Right kidney (tissue), 1 donor: ENCODE results near the gene RCCD1.

Experiments
- DNase-seq: peaks from one replicate; pipeline ENCODE4 v3.0.0-alpha.2; 2016

RCCD1 gene

GRCh38 chr15:90942354-90943120 lies 12.1 kb upstream of the RCCD1 start:
- no peak for DNase-seq

GRCh38 chr15:90945091-90945490 lies 9.6 kb upstream of the RCCD1 start:
- DNase-seq: no peak

GRCh38 chr15:90946538-90946937 lies 8.1 kb upstream of the RCCD1 start:
- DNase-seq: no peak

GRCh38 chr15:90946941-90947576 lies 7.6 kb upstream of the RCCD1 start:
- DNase-seq: no peak

DNA sequence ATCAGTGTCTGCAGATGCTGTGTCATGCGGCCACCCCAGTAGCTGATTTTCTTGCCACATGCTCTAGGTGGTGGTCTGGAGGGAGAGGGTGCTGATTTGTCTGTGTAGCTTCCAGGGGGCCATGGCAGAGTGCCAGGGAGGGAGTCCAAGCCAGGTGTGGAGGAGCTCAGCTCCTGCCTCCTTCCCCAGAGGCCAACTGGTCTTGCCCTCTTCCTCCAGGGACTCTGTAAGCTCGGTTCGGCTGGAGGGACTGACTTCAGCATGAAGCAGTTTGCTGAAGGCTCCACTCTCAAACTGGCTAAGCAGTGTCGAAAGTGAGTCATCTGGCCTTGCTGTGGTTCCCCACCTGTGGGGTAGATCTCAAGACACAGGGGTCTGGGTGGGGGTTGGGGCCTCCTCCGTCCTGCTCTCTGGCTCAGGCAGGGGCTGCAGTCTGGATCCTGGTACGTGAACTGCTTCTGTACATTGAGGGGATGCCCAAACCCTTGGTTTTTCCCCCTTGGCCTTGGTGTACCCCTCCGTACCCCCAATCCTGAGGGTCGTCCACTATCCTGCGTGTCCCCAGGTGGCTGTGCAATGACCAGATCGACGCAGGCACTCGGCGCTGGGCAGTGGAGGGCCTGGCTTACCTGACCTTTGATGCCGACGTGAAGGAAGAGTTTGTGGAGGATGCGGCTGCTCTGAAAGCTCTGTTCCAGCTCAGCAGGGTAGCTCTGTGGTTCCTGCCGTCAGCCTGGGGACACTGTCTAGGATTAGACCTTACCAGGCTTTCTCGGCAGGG lies 6.9 kb upstream of the RCCD1 start:
- no peak for DNase-seq

DNA sequence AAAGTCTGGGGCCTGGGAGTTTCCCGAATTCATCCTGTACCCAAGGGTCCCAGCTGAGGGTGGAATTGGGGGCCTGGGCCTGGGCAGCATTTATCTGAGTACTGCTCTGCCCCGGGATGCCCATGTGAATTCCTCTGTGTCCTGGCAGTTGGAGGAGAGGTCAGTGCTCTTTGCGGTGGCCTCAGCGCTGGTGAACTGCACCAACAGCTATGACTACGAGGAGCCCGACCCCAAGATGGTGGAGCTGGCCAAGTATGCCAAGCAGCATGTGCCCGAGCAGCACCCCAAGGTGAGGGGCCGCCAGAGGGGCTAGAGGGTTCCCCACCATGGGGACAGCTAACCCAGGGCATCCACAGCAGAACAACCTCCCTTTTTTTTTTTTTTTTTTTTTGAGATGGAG lies 6.2 kb upstream of the RCCD1 start:
- DNase-seq: no peak

DNA sequence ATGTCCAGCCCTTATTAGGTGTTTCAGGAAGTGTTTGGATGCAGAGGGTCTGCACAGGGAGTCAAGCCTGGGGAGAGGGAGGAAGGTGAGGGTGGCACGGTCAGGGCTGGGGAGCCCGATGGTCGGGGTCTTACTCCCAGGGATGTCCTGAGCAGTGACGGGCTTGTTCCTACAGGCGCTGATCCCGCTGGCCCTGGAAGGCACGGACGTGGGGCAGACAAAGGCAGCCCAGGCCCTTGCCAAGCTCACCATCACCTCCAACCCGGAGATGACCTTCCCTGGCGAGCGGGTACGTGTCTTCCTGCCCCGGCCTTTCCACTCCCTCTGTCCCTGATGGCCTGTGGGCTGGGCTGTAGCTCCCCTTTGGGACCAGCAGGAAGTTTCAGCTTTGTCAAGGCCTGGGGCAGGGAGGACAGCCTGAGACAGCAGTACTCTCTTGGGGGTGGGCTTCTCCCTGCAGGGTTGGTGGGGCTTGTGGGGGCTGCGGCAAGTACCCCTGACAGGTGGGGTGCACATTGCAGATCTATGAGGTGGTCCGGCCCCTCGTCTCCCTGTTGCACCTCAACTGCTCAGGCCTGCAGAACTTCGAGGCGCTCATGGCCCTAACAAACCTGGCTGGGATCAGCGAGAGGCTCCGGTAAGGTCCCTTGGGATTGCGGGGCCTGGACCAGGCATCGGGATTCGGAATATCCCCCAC lies 4.6 kb upstream of the RCCD1 start:
- DNase-seq: no peak

- DNase-seq: no peak
These were observed 4.0 kb upstream of the RCCD1 start for GRCh38 chr15:90950676-90951075.

DNA sequence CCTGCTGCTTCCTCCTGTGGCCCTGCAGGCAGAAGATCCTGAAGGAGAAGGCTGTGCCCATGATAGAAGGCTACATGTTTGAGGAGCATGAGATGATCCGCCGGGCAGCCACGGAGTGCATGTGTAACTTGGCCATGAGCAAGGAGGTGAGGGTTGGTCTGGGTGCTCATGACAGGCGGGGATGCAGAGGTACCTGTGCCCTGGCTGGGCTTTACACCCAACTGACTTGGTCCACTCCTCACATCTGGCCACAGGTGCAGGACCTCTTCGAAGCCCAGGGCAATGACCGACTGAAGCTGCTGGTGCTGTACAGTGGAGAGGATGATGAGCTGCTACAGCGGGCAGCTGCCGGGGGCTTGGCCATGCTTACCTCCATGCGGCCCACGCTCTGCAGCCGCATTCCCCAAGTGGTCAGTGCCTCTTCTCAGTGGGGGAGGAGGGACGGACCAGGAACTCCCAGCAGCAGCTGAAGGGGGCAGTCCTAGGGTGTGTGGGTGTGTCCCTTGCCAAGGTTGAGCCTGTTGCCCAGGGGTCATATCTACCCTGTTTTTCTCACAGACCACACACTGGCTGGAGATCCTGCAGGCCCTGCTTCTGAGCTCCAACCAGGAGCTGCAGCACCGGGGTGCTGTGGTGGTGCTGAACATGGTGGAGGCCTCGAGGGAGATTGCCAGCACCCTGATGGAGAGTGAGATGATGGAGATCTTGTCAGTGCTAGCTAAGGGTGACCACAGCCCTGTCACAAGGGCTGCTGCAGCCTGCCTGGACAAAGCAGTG lies 1.6 kb upstream of the RCCD1 start:
- DNase-seq: no peak

DNA sequence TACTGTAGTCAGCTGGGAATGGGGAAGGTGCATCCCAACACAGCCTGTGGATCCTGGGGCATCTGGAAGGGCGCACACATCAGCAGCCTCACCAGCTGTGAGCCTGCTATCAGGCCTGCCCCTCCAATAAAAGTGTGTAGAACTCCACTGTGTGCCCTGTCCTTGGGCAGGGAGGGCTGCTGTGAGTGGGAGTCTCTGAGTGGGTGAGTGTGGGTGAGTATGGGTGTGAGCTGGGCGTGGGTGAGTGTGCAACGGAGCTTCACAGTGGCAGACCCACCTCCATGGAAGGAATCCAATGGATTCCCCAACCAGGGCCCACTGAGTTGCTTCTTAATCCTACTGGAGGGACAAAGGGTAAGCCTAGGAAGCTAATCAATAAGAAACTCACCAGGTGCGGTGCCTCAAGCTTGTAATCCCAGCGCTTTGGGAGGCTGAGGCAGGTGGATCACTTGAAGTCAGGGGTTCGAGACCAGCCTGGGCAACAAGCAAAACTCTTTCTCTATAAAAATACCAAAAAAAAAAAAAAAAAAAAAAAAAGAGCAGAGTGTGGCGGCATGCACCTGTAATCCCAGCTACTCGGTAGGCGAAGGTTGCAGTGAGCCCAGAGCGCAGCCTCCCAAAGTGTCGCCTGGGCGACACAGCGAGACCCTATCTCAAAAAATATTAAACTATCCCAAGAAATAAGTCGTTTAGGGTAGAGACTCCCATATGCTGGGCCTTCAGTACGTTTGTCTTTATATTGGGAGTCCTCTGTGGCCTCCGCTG lies 555 bp upstream of the RCCD1 start:
- DNase-seq: no peak

GRCh38 chr15:90955624-90956273 lies 1.1 kb downstream of the RCCD1 start:
- no peak for DNase-seq

DNA sequence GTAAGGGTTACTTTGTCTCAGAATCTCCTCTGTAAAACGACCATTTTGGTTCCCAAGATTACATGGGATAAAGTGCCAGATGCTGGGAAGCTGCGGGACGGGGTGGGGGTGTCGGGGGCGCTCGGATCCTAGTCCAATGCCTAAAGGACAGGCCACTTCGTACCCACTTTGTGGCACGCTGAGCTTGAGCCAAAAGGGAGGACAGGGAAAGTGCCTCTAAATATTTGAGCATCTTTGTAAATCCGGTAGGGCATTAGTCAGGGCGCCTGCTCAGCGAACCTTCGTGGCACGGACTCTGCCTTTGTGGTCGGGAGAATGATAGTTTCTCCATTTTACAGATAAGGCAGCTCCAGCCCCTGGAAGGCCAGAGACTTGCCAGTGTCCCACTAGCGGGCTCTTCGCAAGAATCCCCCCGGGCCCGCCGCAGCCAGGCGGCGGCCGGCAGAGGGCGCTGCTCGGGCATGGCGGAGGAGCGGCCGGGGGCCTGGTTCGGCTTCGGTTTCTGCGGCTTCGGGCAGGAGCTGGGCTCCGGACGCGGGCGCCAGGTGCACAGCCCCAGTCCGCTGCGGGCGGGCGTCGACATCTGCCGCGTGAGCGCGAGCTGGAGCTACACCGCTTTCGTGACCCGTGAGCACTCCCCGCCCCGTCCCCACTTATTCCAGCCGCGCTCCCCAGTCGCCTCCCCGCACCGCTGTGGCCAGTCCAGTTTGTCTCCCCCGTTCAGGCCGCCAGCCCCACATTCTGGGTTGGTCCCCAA lies 1.8 kb downstream of the RCCD1 start:
- DNase-seq: peak; percentile 88

GRCh38 chr15:90957031-90957790 lies 2.5 kb downstream of the RCCD1 start:
- DNase-seq: peak; percentile 81

DNA sequence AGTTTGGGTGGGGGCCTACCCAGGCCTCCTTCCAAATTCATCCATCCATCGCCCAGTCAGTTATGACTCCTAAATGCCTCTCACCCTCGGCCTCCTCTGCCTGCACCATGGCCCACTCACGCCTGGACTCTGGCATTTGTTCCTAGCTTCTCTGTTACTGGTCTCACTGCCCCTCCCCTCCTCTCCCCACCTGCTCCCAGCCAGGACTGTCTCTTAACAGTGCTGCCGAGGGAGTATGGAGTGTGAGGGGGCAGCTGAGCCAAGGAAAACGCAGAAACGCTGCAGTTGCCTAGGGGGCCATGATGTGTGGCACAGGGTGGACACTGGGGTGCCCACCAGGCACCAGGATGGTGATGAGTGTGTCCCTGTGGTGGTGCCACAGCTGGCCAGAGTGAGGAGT lies 3.1 kb downstream of the RCCD1 start:
- DNase-seq: no peak

DNA sequence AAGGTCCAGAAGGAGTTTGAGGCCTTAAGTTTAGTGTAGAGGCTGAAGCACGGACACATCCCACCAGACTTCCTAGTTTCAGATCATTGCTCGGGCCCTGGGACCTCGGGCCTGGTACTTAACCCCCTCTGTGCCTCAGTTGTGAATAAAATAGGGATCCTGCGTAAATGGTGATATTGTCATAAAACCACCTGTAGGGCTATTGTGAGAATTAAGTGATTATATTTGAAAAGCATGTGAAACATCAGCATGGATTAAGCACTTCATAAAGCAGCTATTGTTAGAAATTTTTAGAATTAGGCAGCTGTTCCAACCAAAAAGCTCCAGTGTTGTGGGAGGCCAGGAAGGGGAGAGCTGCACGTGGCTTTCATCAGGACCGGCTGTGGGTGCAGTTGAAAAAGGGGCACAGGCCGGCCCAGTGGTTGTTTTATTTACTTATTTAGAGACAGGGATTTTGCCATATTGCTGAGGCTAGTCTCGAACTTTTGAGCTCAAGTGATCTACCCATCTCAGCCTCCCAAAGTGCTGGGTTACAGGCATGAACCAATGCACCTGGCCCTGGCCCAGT lies 4.4 kb downstream of the RCCD1 start:
- DNase-seq: no peak

DNA sequence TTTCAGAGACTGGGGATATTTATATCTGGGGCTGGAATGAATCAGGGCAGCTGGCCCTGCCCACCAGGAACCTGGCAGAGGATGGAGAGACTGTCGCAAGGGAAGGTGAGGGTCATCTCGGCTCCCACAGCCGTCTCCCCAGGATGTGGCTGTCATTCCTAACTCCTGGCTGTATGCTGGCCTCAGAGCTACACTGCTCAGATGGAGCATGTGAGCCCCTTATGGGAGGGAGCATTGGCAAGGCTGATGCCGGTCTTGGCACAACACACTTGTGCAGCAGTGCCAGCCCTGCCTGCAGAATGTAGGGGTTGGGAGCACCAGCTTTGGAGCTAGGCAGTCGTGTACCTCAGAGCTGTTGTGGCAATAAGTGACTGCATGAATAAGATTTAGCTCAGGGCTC lies 5.2 kb downstream of the RCCD1 start:
- DNase-seq: no peak

GRCh38 chr15:90960298-90961091 lies 5.8 kb downstream of the RCCD1 start:
- no peak for DNase-seq

DNA sequence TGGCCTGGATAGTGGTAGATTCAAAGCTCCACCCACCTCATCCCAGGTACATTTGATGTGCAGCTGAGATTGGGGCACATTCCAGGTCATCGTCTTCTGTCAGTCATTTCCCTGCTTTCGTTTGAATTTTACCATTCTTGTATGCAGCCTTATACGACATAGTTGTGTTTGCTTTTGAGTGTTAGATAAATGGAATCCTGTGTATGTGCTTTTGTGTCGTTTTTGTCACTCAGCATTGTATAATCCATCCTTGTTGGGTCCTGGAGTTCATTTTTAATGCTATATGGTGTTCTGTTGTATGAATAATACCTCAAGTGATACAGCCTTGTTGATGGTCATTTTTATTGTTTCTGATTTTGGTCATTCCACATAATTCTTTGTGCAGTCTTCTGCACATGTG lies 7.3 kb downstream of the RCCD1 start:
- DNase-seq: no peak
